ENCODE results near the gene GALNT9. TPM values are rescaled to one million over a fixed set of nuclear protein-coding genes. Genes with fewer than 3 reads are reported as not detected.
"Not testable (repeated sequence)": the region's sequence is repeated elsewhere in the genome, so short reads cannot be mapped to it uniquely, and the experiment has no call there.

GALNT9 gene
- total RNA-seq, 2 donors from 2014 or later, result 0.41 TPM; not detected in 1

GRCh38 chr12:132263061-132263360 lies 66.4 kb downstream of the GALNT9 start:
- Mint-ChIP-seq H3K9me3 (no peaks in the 10 kb centered on the region), H3K27ac (no peak overlapping the region), H3K36me3 (no peaks in the 10 kb centered on the region)
- ATAC-seq (no peak), DNase-seq (ENCODE audit: low spot score in 2 of 2) (no peak)

- ATAC-seq (no peak), DNase-seq (ENCODE audit: low spot score in 2 of 2) (no peak)
- H3K36me3 Mint-ChIP-seq, result no peaks in the 10 kb centered on the region
- H3K27ac Mint-ChIP-seq, result no peak overlapping the region
- H3K9me3 Mint-ChIP-seq, result no peaks in the 10 kb centered on the region
Observed at GRCh38 chr12:132262256-132263060, 66.9 kb downstream of the GALNT9 start.

GRCh38 chr12:132261328-132262138 lies 67.9 kb downstream of the GALNT9 start:
- Mint-ChIP-seq H3K36me3 (no peaks in the 10 kb centered on the region), H3K9me3 (no peaks in the 10 kb centered on the region), H3K27ac (no peak overlapping the region)
- ATAC-seq (no peak), DNase-seq (ENCODE audit: low spot score in 2 of 2) (no peak)

GRCh38 chr12:132260721-132261120 lies 68.7 kb downstream of the GALNT9 start:
- DNase-seq (ENCODE audit: low spot score in 2 of 2), result no peak
- H3K36me3 Mint-ChIP-seq, result no peaks in the 10 kb centered on the region
- no peak for ATAC-seq
- H3K9me3 Mint-ChIP-seq, result no peaks in the 10 kb centered on the region
- H3K27ac Mint-ChIP-seq, result no peak overlapping the region

- no peak for DNase-seq (ENCODE audit: low spot score in 2 of 2)
Observed at GRCh38 chr12:132259872-132260695, 69.3 kb downstream of the GALNT9 start.

GRCh38 chr12:132259364-132259871 lies 70.0 kb downstream of the GALNT9 start:
- DNase-seq (ENCODE audit: low spot score in 2 of 2) (no peak), ATAC-seq (no peak)
- Mint-ChIP-seq H3K36me3 (no peaks in the 10 kb centered on the region), H3K27ac (peak overlapping the region in 1 of 2 donors; percentile 9), H3K9me3 (no peaks in the 10 kb centered on the region)

More at GRCh38 chr12:132259872-132260695, 69.3 kb downstream of the GALNT9 start:
- Mint-ChIP-seq H3K9me3 (no peaks in the 10 kb centered on the region), H3K27ac (no peak overlapping the region), H3K36me3 (no peaks in the 10 kb centered on the region)
- no peak for ATAC-seq

- DNase-seq (ENCODE audit: low spot score in 2 of 2) (no peak), ATAC-seq (no peak)
- Mint-ChIP-seq H3K36me3 (no peaks in the 10 kb centered on the region), H3K27ac (no peak overlapping the region), H3K9me3 (no peaks in the 10 kb centered on the region)
Observed at GRCh38 chr12:132258543-132258942, 70.8 kb downstream of the GALNT9 start.

GRCh38 chr12:132257955-132258490 lies 71.4 kb downstream of the GALNT9 start:
- DNase-seq (ENCODE audit: low spot score in 2 of 2), result no peak
- ATAC-seq, result no peak
- Mint-ChIP-seq H3K9me3 (no peaks in the 10 kb centered on the region), H3K36me3 (no peaks in the 10 kb centered on the region), H3K27ac (no peak overlapping the region)

- H3K36me3 Mint-ChIP-seq, result no peaks in the 10 kb centered on the region
- H3K9me3 Mint-ChIP-seq, result no peaks in the 10 kb centered on the region
- no peak overlapping the region for H3K27ac Mint-ChIP-seq
- DNase-seq (ENCODE audit: low spot score in 2 of 2) (no peak), ATAC-seq (no peak)
Observed at GRCh38 chr12:132257206-132257954, 72.0 kb downstream of the GALNT9 start.

- Mint-ChIP-seq H3K27ac (no peak overlapping the region), H3K36me3 (no peaks in the 10 kb centered on the region), H3K9me3 (no peaks in the 10 kb centered on the region)
- DNase-seq (ENCODE audit: low spot score in 2 of 2) (no peak), ATAC-seq (no peak)
Observed at GRCh38 chr12:132256646-132257045, 72.7 kb downstream of the GALNT9 start.

- H3K9me3 Mint-ChIP-seq, result no peaks in the 10 kb centered on the region
- ATAC-seq, result no peak
- no peaks in the 10 kb centered on the region for H3K36me3 Mint-ChIP-seq
- DNase-seq (ENCODE audit: low spot score in 2 of 2), result no peak
- no peak overlapping the region for H3K27ac Mint-ChIP-seq
Observed at GRCh38 chr12:132255642-132256041, 73.7 kb downstream of the GALNT9 start.

- no peak for ATAC-seq
- Mint-ChIP-seq H3K27ac (no peak overlapping the region), H3K9me3 (no peaks in the 10 kb centered on the region), H3K36me3 (no peaks in the 10 kb centered on the region)
- no peak for DNase-seq (ENCODE audit: low spot score in 2 of 2)
Observed at GRCh38 chr12:132253698-132254480, 75.5 kb downstream of the GALNT9 start.

- not testable (repeated sequence) for H3K9me3 Mint-ChIP-seq; ATAC-seq; H3K36me3 Mint-ChIP-seq; DNase-seq (ENCODE audit: low spot score in 2 of 2); H3K27ac Mint-ChIP-seq
Observed at GRCh38 chr12:132252981-132253380, 76.4 kb downstream of the GALNT9 start.

- Mint-ChIP-seq H3K9me3 (no peaks in the 10 kb centered on the region), H3K36me3 (no peaks in the 10 kb centered on the region), H3K27ac (no peak overlapping the region)
- ATAC-seq, result no peak
- no peak for DNase-seq (ENCODE audit: low spot score in 2 of 2)
Observed at GRCh38 chr12:132251741-132252490, 77.5 kb downstream of the GALNT9 start.

GRCh38 chr12:132251310-132251709 lies 78.1 kb downstream of the GALNT9 start:
- ATAC-seq (no peak), DNase-seq (ENCODE audit: low spot score in 2 of 2) (no peak)
- Mint-ChIP-seq H3K9me3 (no peaks in the 10 kb centered on the region), H3K27ac (no peak overlapping the region), H3K36me3 (no peaks in the 10 kb centered on the region)

All from activated naive CD4-positive, alpha-beta T cell treated with anti-CD3 and anti-CD28 coated beads, Interleukin-2, amount 50 U/mL, for 72 hours (primary cell).